Caco-2 (cell line): Measurements from ENCODE around the gene LCN2. TPM values are rescaled to one million over a fixed set of nuclear protein-coding genes. Genes with fewer than 3 reads are reported as not detected.

ENCODE experiments used
- BruUV-seq: library from RNA; stranded (reverse); fragments of 400-500 nt; replicated peaks from 2 replicates; lab custom pipeline; 2021; lab: Mats Ljungman, UMichigan
- CTCF ChIA-PET: fragments of 300-600 bp; sonication (Branson Sonifier 250); formaldehyde crosslinking; loops from one replicate; lab custom pipeline; 2022; ENCODE audit warnings: antibody characterized with exemption; lab: Charles Lee
- POLR2A ChIA-PET: fragments of 300-600 bp; sonication (Branson Sonifier 250); formaldehyde crosslinking; loops from one replicate; lab custom pipeline; 2022; ENCODE audit warnings: antibody characterized with exemption; lab: Charles Lee
- DNase-seq, 2 experiments: peaks; one replicate each; pipeline versions ENCODE4 v3.0.0 to v3.0.0-alpha.2; 2020 to 2022
- H3K27me3 ChIP-seq: replicated peaks from 2 replicates; pipeline ENCODE4 v1.6.0; 2011; ENCODE audit warnings: low read length; ENCODE audit not compliant: control insufficient read depth, insufficient read depth
- H3K36me3 ChIP-seq: 2 replicates; pipeline ENCODE4 v1.5.1; 2011; ENCODE audit warnings: low read length; ENCODE audit not compliant: control insufficient read depth, insufficient read depth
- H3K4me1 ChIP-seq: fragments of 250-450 bp; sonication (Bioruptor Pico); 2 replicates; pipeline ENCODE4 v1.5.1; 2020; ENCODE audit warnings: mild to moderate bottlenecking
- H3K4me3 ChIP-seq: 2 replicates; pipeline ENCODE4 v1.5.1; 2011; ENCODE audit warnings: low read depth, mild to moderate bottlenecking, control low read depth, low read length
- H3K9me3 ChIP-seq: fragments of 250-450 bp; sonication (Bioruptor Pico); 2 replicates; pipeline ENCODE4 v1.5.1; 2020; ENCODE audit warnings: mild to moderate bottlenecking, moderate library complexity
- H3K27ac Mint-ChIP-seq: one replicate; pipeline ENCODE4 v1.8.0; 2022; ENCODE audit warnings: mixed read lengths; ENCODE audit not compliant: unreplicated experiment
- H3K27me3 Mint-ChIP-seq: one replicate; pipeline ENCODE4 v1.8.0; 2022; ENCODE audit warnings: mixed read lengths; ENCODE audit not compliant: insufficient read depth, unreplicated experiment
- H3K36me3 Mint-ChIP-seq: one replicate; pipeline ENCODE4 v1.8.0; 2022; ENCODE audit warnings: mild to moderate bottlenecking, mixed read lengths; ENCODE audit not compliant: insufficient read depth, unreplicated experiment
- H3K4me1 Mint-ChIP-seq: one replicate; pipeline ENCODE4 v1.8.0; 2022; ENCODE audit warnings: low read depth, mixed read lengths; ENCODE audit not compliant: unreplicated experiment
- H3K4me3 Mint-ChIP-seq: one replicate; pipeline ENCODE4 v1.8.0; 2022; ENCODE audit warnings: mild to moderate bottlenecking, moderate library complexity, mixed read lengths; ENCODE audit not compliant: unreplicated experiment
- H3K9me3 Mint-ChIP-seq: one replicate; pipeline ENCODE4 v1.8.0; 2022; ENCODE audit warnings: mixed read lengths; ENCODE audit not compliant: unreplicated experiment
- intact Hi-C: fragments of 100-400 bp; cut with micrococcal nuclease; formaldehyde crosslinking; loops from one replicate; pipeline ENCODE4 v1.10.0; 2022; ENCODE audit not compliant: unreplicated experiment
- total RNA-seq: library from RNA; stranded (reverse); gene quantifications from 2 replicates; pipeline ENCODE4 v1.2.3, GENCODE V29; 2022
- TF ChIP-seq, protein P1 (sequence below), 2 experiments: fragments of 200-600 bp in 1 of 2; IDR thresholded peaks; 1 replicate in 1 of 2; 2 replicates in 1 of 2; pipeline versions ENCODE4 v1.5.1 to v1.8.0; 2011 to 2022; ENCODE audit warnings: antibody characterized with exemption in 1 of 2, control low read depth in 1 of 2, inconsistent platforms in 1 of 2, low read depth in 1 of 2, low read length in 1 of 2, mild to moderate bottlenecking in 1 of 2, moderate library complexity in 1 of 2; ENCODE audit not compliant: insufficient read depth in 1 of 2, severe bottlenecking in 1 of 2, unreplicated experiment in 1 of 2

Gene LCN2
- total RNA-seq, 1 experiment from 2014 or later, result not detected

DNA sequence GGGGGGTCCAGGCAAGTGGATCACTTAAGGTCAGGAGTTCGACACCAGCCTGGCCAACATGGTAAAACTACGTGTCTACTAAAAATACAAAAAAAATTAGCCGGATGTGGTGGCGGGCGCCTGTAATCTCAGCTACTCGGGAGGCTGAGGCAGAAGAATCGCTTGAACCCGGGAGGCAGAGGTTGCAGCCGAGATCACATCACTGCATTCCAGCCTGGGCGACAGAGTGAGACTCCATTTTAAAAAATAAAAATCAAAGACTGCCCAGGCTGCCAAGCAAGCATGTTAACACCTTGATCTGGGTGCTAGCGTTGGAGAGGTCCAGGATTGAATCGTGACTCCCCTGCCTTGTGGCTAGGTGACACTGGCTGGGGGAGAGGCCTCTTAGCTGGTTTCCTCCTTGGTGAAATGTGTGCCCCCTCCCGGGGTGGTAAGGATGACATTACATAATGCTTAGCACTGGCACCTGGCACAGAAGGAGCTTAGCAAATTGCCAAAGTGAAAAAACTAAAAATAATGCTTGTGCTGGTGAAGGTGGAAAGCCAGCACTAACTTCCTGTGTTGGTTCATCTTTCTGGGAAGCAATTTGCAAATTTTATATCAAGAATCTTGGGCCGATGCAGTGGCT lies 44.3 kb downstream of the LCN2 start:
- ChIA-PET POLR2A (interaction anchor here (0.5 to 1.3 kb wide), 3 partner anchors 25 to 147 kb away, joined by 3 to 5 read pairs (median 4); partner anchors contain the start of genes GOLGA2 and SWI5), CTCF (interaction anchor here (0.7 to 1.9 kb wide), 8 partner anchors 10 to 83 kb away, joined by 3 to 10 read pairs (median 5); partner anchors contain the start of genes BBLN, DNM1, GOLGA2 and SWI5)
- Mint-ChIP-seq H3K27ac (peak overlapping the region; percentile 80), H3K27me3 (no peaks in the 10 kb centered on the region), H3K4me3 (peak overlapping the region; percentile 89), H3K36me3 (peaks cover 37% of the 10 kb centered on the region), H3K4me1 (peaks cover 8% of the 10 kb centered on the region), H3K9me3 (no peaks in the 10 kb centered on the region)
- no TSS peak for BruUV-seq
- TF ChIP-seq, protein P1, sequence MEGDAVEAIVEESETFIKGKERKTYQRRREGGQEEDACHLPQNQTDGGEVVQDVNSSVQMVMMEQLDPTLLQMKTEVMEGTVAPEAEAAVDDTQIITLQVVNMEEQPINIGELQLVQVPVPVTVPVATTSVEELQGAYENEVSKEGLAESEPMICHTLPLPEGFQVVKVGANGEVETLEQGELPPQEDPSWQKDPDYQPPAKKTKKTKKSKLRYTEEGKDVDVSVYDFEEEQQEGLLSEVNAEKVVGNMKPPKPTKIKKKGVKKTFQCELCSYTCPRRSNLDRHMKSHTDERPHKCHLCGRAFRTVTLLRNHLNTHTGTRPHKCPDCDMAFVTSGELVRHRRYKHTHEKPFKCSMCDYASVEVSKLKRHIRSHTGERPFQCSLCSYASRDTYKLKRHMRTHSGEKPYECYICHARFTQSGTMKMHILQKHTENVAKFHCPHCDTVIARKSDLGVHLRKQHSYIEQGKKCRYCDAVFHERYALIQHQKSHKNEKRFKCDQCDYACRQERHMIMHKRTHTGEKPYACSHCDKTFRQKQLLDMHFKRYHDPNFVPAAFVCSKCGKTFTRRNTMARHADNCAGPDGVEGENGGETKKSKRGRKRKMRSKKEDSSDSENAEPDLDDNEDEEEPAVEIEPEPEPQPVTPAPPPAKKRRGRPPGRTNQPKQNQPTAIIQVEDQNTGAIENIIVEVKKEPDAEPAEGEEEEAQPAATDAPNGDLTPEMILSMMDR (IDR thresholded peaks at IDR 0.05; ENCODE audit: insufficient read depth in 1 of 2, low read depth in 1 of 2, low read length in 1 of 2, severe bottlenecking in 1 of 2, unreplicated experiment in 1 of 2), result no peak
- Histone ChIP-seq H3K9me3 (no peaks in the 10 kb centered on the region), H3K4me1 (0 out of 2 replicates have a peak, but pooled peaks cover 7% of the 10 kb centered on the region), H3K4me3 (no peak overlapping the region; the same call in 1 of the 2 replicates), H3K27me3 (no peaks in the 10 kb centered on the region), H3K36me3 (no peaks in the 10 kb centered on the region; the same call in 1 of the 2 replicates)
- intact Hi-C loops, result loop anchor here (1.0 to 10.0 kb wide), 3 partner anchors 10 to 151 kb away; partner anchors contain the start of genes DNM1, PTGES2 and SLC27A4
- DNase-seq, result no peak

DNA sequence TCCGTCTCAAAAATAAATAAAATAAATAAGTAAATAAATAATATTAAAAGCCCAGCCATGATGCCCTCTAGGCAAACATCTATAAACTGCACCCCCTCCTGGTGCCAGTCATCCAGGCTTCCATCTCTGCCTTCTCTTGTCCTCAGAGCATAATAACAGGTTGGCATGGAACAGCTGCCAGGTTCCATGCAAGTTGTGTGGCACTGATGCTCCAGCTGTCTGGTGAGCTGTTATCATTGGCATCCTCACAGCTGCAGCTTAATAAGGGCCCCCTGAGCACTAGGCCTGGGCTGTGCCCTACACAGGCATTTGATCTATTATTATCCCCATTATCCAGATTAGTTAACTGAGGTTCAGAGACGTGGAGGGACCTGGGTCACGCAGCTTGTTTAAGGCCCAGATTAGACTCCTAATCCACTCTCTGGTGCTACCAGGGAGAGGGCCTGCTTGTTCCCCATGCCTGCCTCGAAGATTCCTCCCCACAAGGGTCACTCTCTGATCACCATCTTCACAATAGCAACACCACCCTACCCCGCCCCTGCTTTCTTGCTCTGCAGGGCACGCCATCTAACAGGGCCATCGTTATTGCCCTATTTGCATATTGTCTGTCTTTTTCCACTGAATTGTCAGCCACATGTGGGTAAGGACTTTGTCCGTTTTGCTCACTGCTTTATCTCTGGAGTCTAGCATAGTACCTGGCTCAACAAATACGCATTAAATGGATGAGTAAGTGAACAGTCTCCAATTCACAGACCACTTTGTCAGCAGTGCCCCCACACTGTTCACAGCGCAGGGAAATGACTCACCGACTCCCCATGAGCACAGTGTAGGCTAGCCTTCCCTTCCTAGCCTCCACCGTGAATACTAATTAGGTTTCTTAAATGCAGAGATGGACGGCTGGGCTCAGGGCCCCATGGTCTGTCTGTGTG lies 52.5 kb downstream of the LCN2 start:
- intact Hi-C loops, result no loop called here
- no TSS peak for BruUV-seq
- Mint-ChIP-seq H3K36me3 (peaks cover 6% of the 10 kb centered on the region), H3K4me1 (peaks cover 16% of the 10 kb centered on the region), H3K27me3 (peaks cover 5% of the 10 kb centered on the region), H3K9me3 (no peaks in the 10 kb centered on the region), H3K27ac (no peak overlapping the region), H3K4me3 (no peak overlapping the region)
- Histone ChIP-seq H3K27me3 (no peaks in the 10 kb centered on the region), H3K36me3 (no peaks in the 10 kb centered on the region; the same call in 1 of the 2 replicates), H3K4me3 (no peak overlapping the region), H3K4me1 (peaks cover 6% of the 10 kb centered on the region; the same call in 1 of the 2 replicates), H3K9me3 (no peaks in the 10 kb centered on the region)
- DNase-seq, result no peak
- TF ChIP-seq, protein P1 (IDR thresholded peaks at IDR 0.05; ENCODE audit: insufficient read depth in 1 of 2, low read depth in 1 of 2, low read length in 1 of 2, severe bottlenecking in 1 of 2, unreplicated experiment in 1 of 2), result no peak
- POLR2A ChIA-PET, result no interaction called here
- CTCF ChIA-PET, result no interaction called here

DNA sequence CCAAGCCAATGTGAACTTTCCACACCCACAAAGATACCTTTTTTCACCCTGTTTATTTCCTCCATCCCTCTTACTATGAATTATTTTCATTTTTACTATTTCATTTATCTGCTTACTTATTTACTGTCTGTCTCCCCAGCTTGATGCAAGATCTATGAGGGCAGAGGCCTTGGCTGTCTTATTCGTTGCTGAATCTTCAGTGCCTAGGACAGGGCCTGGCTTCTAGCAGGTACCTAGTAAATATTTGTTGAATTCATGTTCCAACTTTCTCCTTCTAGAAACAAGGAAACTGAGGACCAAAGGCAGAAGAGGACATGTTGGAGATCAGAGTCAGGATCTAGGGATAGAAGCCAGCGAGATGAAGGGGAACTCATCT lies 53.4 kb downstream of the LCN2 start:
- BruUV-seq, result no TSS peak
- Mint-ChIP-seq H3K27me3 (peaks cover 5% of the 10 kb centered on the region), H3K27ac (no peak overlapping the region), H3K4me3 (peak overlapping the region; percentile 68), H3K9me3 (no peaks in the 10 kb centered on the region), H3K36me3 (peaks cover 6% of the 10 kb centered on the region), H3K4me1 (peaks cover 16% of the 10 kb centered on the region)
- TF ChIP-seq, protein P1 (IDR thresholded peaks at IDR 0.05; ENCODE audit: insufficient read depth in 1 of 2, low read depth in 1 of 2, low read length in 1 of 2, severe bottlenecking in 1 of 2, unreplicated experiment in 1 of 2), result no peak
- no peak overlapping the region for H3K4me3 ChIP-seq
- H3K27me3 ChIP-seq, result no peaks in the 10 kb centered on the region
- no peaks in the 10 kb centered on the region for H3K9me3 ChIP-seq
- H3K36me3 ChIP-seq, result no peaks in the 10 kb centered on the region; the same call in 1 of the 2 replicates
- intact Hi-C loops, result loop anchor here (1.0 kb wide), 2 partner anchors 9 to 16 kb away; no protein-coding TSS in a partner anchor
- DNase-seq, result no peak
- H3K4me1 ChIP-seq, result peaks cover 6% of the 10 kb centered on the region; the same call in 1 of the 2 replicates
- CTCF ChIA-PET, result no interaction called here
- POLR2A ChIA-PET, result no interaction called here
